ENCODE measurements around the gene NEDD4L. TPM values are rescaled to one million over a fixed set of nuclear protein-coding genes. Genes with fewer than 3 reads are reported as not detected.

The NEDD4L gene
- total and polyA plus RNA-seq, 2 donors (not counting 1 experiment from before 2014, with no cell fraction given): 10.3 to 25.7 TPM

DNA sequence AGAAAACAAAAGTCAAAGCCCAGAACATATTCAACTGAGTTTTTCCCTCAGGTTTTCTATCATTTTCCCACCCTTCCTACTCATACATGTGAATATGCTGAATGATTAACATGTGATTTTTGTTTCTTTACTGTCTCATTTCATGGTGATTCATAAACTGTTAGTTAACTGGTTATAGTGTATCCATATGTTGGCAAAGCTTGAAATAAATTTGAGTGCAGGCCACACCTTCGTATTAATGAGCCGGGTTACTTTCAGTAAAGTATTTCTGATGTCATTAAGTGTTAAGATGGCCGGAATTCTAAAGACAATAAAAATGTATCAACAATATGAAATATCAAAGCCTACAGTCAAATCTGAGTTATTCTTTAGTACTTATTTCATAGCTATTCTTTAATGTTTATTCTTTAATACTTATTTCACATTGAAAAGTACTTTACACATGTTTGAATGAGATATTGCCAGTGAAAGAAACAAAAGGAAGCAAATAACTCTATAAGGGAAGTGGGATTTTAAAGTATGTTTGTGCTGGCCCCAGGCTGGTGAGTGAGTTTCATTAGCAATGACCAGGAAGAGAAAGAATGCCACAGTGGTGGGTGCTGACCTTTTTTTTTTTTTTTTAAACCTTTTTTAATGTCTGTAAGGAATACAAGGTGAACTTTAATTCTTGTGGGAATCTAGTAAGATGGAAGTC is 178.6 kb downstream of the NEDD4L start:
- WGBS (ENCODE audit: insufficient coverage): no CpG with 5 or more reads among the region's 3 CpGs
- peaks cover 12 to 13% of the 10 kb centered on the region in 2 donors for H3K4me1 ChIP-seq (ENCODE audit: control insufficient read depth in 2 of 2, insufficient read depth in 2 of 2, low read length in 2 of 2)
- ChIA-PET CTCF (interaction anchor here (0.7 to 2.0 kb wide), 2 partner anchors 41 to 620 kb away, joined by 3 to 7 read pairs; no protein-coding TSS in a partner anchor), POLR2A (no interaction called here)
- no peak overlapping the region for H2AFZ ChIP-seq (ENCODE audit: insufficient read depth, low read depth, low read length, poor library complexity, severe bottlenecking)
- intact Hi-C loops (cut with micrococcal nuclease): no loop called here
- H4K20me1 ChIP-seq (ENCODE audit: control insufficient read depth, insufficient read depth, low read length, poor library complexity, severe bottlenecking): no peaks in the 10 kb centered on the region
- no peaks in the 10 kb centered on the region for H3K9me3 ChIP-seq (ENCODE audit: control extremely low read depth in 1 of 3, control insufficient read depth in 2 of 3, insufficient read depth in 1 of 3, low read length in 2 of 3)
- Mint-ChIP-seq H3K4me1 (peaks cover 44% of the 10 kb centered on the region), H3K27ac (no peak overlapping the region), H3K4me3 (peak overlapping the region; percentile 14), H3K27me3 (no peaks in the 10 kb centered on the region), H3K9me3 (ENCODE audit: insufficient read depth) (no peaks in the 10 kb centered on the region)
- DNase-seq: no peak
- no peak overlapping the region for H3K4me3 ChIP-seq (ENCODE audit: control extremely low read depth in 1 of 5, extremely low read depth in 1 of 5, insufficient read depth in 1 of 5, low read depth in 2 of 5, low read length in 4 of 5)
- no peaks in the 10 kb centered on the region for H3K27me3 ChIP-seq (replicated peaks in 1 of 4; ENCODE audit: control extremely low read depth in 1 of 4, control insufficient read depth in 3 of 4, insufficient read depth in 4 of 4, low read length in 3 of 4)
- no peak overlapping the region for H3K9ac ChIP-seq (ENCODE audit: low read length)
- no peak overlapping the region for H3K27ac ChIP-seq (ENCODE audit: low read length in 2 of 2)
- no peak for ATAC-seq (ENCODE audit: low read depth)
- H3K79me2 ChIP-seq (ENCODE audit: control insufficient read depth, insufficient read depth, low read length): no peaks in the 10 kb centered on the region
- no peak overlapping the region for H3K4me2 ChIP-seq (replicated peaks; ENCODE audit: low read depth, low read length, poor library complexity, severe bottlenecking)
- no peaks in the 10 kb centered on the region for H3K36me3 ChIP-seq (replicated peaks in 1 of 2; ENCODE audit: control extremely low read depth in 1 of 2, control insufficient read depth in 1 of 2, extremely low read depth in 1 of 2, insufficient read depth in 2 of 2, low read length in 1 of 2)
- no peak for TF ChIP-seq EZH2 (IDR thresholded peaks at IDR 0.05; ENCODE audit: borderline replicate concordance, insufficient read depth, low read depth, low read length, poor library complexity, severe bottlenecking)
- TF ChIP-seq, protein P1, sequence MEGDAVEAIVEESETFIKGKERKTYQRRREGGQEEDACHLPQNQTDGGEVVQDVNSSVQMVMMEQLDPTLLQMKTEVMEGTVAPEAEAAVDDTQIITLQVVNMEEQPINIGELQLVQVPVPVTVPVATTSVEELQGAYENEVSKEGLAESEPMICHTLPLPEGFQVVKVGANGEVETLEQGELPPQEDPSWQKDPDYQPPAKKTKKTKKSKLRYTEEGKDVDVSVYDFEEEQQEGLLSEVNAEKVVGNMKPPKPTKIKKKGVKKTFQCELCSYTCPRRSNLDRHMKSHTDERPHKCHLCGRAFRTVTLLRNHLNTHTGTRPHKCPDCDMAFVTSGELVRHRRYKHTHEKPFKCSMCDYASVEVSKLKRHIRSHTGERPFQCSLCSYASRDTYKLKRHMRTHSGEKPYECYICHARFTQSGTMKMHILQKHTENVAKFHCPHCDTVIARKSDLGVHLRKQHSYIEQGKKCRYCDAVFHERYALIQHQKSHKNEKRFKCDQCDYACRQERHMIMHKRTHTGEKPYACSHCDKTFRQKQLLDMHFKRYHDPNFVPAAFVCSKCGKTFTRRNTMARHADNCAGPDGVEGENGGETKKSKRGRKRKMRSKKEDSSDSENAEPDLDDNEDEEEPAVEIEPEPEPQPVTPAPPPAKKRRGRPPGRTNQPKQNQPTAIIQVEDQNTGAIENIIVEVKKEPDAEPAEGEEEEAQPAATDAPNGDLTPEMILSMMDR (IDR thresholded peaks at IDR 0.05): no peak

- Mint-ChIP-seq H3K9me3 (ENCODE audit: insufficient read depth) (no peaks in the 10 kb centered on the region), H3K4me3 (peak overlapping the region; percentile 33), H3K27ac (peak overlapping the region; percentile 58), H3K27me3 (no peaks in the 10 kb centered on the region), H3K4me1 (peaks cover 44% of the 10 kb centered on the region)
- no peak for ATAC-seq (ENCODE audit: low read depth)
- peak overlapping the region in 1 of 5 experiments; percentile 4 for H3K4me3 ChIP-seq (ENCODE audit: control extremely low read depth in 1 of 5, extremely low read depth in 1 of 5, insufficient read depth in 1 of 5, low read depth in 2 of 5, low read length in 4 of 5)
- no peak for DNase-seq
- no peaks in the 10 kb centered on the region for H3K79me2 ChIP-seq (ENCODE audit: control insufficient read depth, insufficient read depth, low read length)
- WGBS (ENCODE audit: insufficient coverage): 77% methylated on average over 13 of the region's 15 CpGs
- H2AFZ ChIP-seq (ENCODE audit: insufficient read depth, low read depth, low read length, poor library complexity, severe bottlenecking): peak overlapping the region; percentile 45
- intact Hi-C loops (cut with micrococcal nuclease): no loop called here
- CTCF ChIA-PET: no interaction called here
- H4K20me1 ChIP-seq (ENCODE audit: control insufficient read depth, insufficient read depth, low read length, poor library complexity, severe bottlenecking): no peaks in the 10 kb centered on the region
- H3K36me3 ChIP-seq (replicated peaks in 1 of 2; ENCODE audit: control extremely low read depth in 1 of 2, control insufficient read depth in 1 of 2, extremely low read depth in 1 of 2, insufficient read depth in 2 of 2, low read length in 1 of 2): no peaks in the 10 kb centered on the region
- H3K4me2 ChIP-seq (replicated peaks; ENCODE audit: low read depth, low read length, poor library complexity, severe bottlenecking): peak overlapping the region; percentile 36
- peaks cover 12 to 13% of the 10 kb centered on the region in 2 donors for H3K4me1 ChIP-seq (ENCODE audit: control insufficient read depth in 2 of 2, insufficient read depth in 2 of 2, low read length in 2 of 2)
- POLR2A ChIA-PET: no interaction called here
- H3K9ac ChIP-seq (ENCODE audit: low read length): peak overlapping the region; percentile 38
- no peaks in the 10 kb centered on the region for H3K27me3 ChIP-seq (replicated peaks in 1 of 4; ENCODE audit: control extremely low read depth in 1 of 4, control insufficient read depth in 3 of 4, insufficient read depth in 4 of 4, low read length in 3 of 4)
- no peak overlapping the region for H3K27ac ChIP-seq (ENCODE audit: low read length in 2 of 2)
- H3K9me3 ChIP-seq (ENCODE audit: control extremely low read depth in 1 of 3, control insufficient read depth in 2 of 3, insufficient read depth in 1 of 3, low read length in 2 of 3): no peaks in the 10 kb centered on the region
- no peak for TF ChIP-seq EZH2 (IDR thresholded peaks at IDR 0.05; ENCODE audit: borderline replicate concordance, insufficient read depth, low read depth, low read length, poor library complexity, severe bottlenecking)
- TF ChIP-seq, protein P1 (IDR thresholded peaks at IDR 0.05): no peak
These were observed 179.8 kb downstream of the NEDD4L start for GRCh38 chr18:58223717-58224424.

Measured in B cell (primary cell).